Muscle layer of duodenum (tissue), 2 donors: ENCODE results near the gene HUNK.

Experiments used
- H3K27ac ChIP-seq: one replicate; pipeline ENCODE4 v1.7.0; 2013; ENCODE audit warnings: mild to moderate bottlenecking, low read length
- H3K27me3 ChIP-seq: one replicate; pipeline ENCODE4 v1.7.0; 2013; ENCODE audit warnings: low read depth, mild to moderate bottlenecking, control low read depth, low read length
- H3K36me3 ChIP-seq, 2 donors: one replicate each; pipeline ENCODE4 v1.7.0; 2013; ENCODE audit warnings: low read length in 2 of 2, control low read depth in 1 of 2, mild to moderate bottlenecking in 1 of 2; ENCODE audit not compliant: insufficient read depth in 2 of 2, control insufficient read depth in 1 of 2
- H3K4me1 ChIP-seq, 2 donors: one replicate each; pipeline ENCODE4 v1.7.0; 2013; ENCODE audit warnings: low read length in 2 of 2, mild to moderate bottlenecking in 2 of 2, control low read depth in 1 of 2, moderate library complexity in 1 of 2; ENCODE audit not compliant: insufficient read depth in 2 of 2, control insufficient read depth in 1 of 2
- H3K4me3 ChIP-seq, 2 donors: one replicate each; pipeline ENCODE4 v1.7.0; 2013; ENCODE audit warnings: low read length in 2 of 2, low read depth in 1 of 2, mild to moderate bottlenecking in 1 of 2
- H3K9me3 ChIP-seq, 2 donors: one replicate each; pipeline ENCODE4 v1.7.0; 2013; ENCODE audit warnings: low read length in 2 of 2, control low read depth in 1 of 2, mild to moderate bottlenecking in 1 of 2; ENCODE audit not compliant: control insufficient read depth in 1 of 2
- donor health status: healthy.

Gene HUNK

GRCh38 chr21:31972622-31973021 is 99.8 kb downstream of the HUNK start:
- Histone ChIP-seq H3K36me3 (no peaks in the 10 kb centered on the region), H3K27ac (no peak overlapping the region), H3K4me1 (no peaks in the 10 kb centered on the region), H3K27me3 (no peaks in the 10 kb centered on the region), H3K4me3 (no peak overlapping the region), H3K9me3 (no peaks in the 10 kb centered on the region)

GRCh38 chr21:31973402-31973944 is 100.7 kb downstream of the HUNK start:
- H3K27me3 ChIP-seq: no peaks in the 10 kb centered on the region
- H3K36me3 ChIP-seq: no peaks in the 10 kb centered on the region
- H3K4me3 ChIP-seq: no peak overlapping the region
- H3K4me1 ChIP-seq: no peaks in the 10 kb centered on the region
- no peak overlapping the region for H3K27ac ChIP-seq
- H3K9me3 ChIP-seq: no peaks in the 10 kb centered on the region

DNA sequence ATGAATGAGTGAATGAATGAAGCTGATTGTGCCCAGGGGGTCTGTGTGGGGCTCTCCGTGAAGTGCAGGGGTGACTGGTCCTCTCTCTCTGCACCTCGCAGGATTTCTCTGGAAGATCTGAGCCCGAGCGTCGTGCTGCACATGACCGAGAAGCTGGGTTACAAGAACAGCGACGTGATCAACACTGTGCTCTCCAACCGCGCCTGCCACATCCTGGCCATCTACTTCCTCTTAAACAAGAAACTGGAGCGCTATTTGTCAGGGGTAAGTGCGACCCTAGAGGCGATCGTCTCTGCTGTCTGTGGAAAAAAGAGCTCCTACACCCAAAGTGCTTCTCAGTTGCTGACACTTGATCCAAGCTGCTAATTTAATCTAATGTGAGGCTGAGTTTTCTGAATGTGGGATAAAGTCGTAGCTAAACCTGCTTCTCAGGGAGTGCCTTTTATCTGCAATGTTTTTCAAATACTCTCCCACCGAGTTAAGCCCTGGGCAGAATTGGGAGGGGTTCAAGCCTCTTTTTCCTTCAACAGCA is 101.7 kb downstream of the HUNK start:
- Histone ChIP-seq H3K27ac (no peak overlapping the region), H3K4me3 (no peak overlapping the region), H3K4me1 (no peaks in the 10 kb centered on the region), H3K9me3 (no peaks in the 10 kb centered on the region), H3K36me3 (no peaks in the 10 kb centered on the region), H3K27me3 (no peaks in the 10 kb centered on the region)

GRCh38 chr21:31975491-31975890 is 102.7 kb downstream of the HUNK start:
- Histone ChIP-seq H3K27me3 (no peaks in the 10 kb centered on the region), H3K9me3 (no peaks in the 10 kb centered on the region), H3K4me1 (no peaks in the 10 kb centered on the region), H3K27ac (no peak overlapping the region), H3K4me3 (no peak overlapping the region), H3K36me3 (no peaks in the 10 kb centered on the region)

DNA sequence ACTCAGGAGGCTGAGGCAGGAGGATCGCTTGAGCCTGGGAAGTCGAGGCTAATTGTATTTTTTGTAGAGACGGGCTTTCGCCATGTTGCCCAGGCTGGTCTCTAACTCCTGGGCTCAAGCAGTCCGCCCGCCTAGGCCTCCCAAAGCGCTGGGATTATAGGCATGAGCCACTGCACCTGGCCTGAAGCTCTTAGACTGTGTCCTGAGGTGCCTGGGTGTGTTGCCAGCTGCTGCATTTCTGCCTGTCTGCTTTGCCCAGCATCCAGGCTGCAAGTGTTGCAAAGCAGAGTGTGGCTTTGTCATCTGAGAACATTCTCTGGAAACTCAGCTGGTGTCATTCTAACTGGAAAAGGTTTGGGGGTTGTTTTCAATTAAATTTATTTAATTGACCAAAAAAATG is 105.0 kb downstream of the HUNK start:
- no peak overlapping the region for H3K4me3 ChIP-seq
- H3K36me3 ChIP-seq: no peaks in the 10 kb centered on the region
- H3K4me1 ChIP-seq: no peaks in the 10 kb centered on the region
- no peaks in the 10 kb centered on the region for H3K9me3 ChIP-seq
- no peak overlapping the region for H3K27ac ChIP-seq
- H3K27me3 ChIP-seq: no peaks in the 10 kb centered on the region

DNA sequence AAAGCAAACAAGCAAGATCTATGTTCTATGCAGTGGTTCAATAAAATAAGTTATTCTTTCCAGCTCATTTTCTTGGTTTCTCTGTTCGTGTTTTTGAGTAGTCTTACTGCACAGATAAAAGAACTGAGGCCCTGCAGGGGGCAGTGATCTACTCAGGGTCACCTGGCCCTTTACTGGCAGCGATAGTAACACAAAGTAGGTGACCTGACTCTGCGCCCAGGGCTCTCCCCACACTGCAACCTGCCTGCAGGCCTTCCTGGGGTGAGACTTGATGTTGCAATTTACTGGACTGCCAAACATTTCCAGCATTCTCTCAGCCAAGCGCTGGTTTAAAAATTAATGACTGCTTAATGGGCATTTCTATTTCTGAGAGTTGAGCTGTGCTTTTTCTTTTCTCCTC is 110.3 kb downstream of the HUNK start:
- H3K9me3 ChIP-seq: no peaks in the 10 kb centered on the region
- H3K4me3 ChIP-seq: no peak overlapping the region
- H3K27me3 ChIP-seq: no peaks in the 10 kb centered on the region
- no peak overlapping the region for H3K27ac ChIP-seq
- no peaks in the 10 kb centered on the region for H3K4me1 ChIP-seq
- H3K36me3 ChIP-seq: no peaks in the 10 kb centered on the region

DNA sequence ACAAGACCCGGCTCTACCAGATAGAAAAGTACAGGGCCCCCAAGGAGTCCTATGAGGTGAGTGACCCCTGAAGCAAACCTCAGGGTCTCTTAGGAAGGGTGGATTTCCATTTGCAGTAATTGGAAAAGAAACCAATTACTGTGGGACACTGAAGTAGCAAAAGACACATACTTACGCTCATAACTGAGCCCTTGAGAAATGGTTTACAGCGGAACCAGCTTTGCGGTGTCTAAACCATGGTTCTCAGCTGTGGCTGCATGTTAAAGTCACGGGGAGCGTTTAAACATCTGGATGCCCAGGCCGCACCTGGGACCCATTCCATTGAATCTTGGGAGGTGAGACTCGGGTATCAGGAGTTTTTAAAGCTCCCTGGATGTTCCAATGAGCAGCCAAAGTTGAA is 110.7 kb downstream of the HUNK start:
- Histone ChIP-seq H3K4me1 (no peaks in the 10 kb centered on the region), H3K27ac (no peak overlapping the region), H3K36me3 (no peaks in the 10 kb centered on the region), H3K4me3 (no peak overlapping the region), H3K9me3 (no peaks in the 10 kb centered on the region), H3K27me3 (no peaks in the 10 kb centered on the region)

DNA sequence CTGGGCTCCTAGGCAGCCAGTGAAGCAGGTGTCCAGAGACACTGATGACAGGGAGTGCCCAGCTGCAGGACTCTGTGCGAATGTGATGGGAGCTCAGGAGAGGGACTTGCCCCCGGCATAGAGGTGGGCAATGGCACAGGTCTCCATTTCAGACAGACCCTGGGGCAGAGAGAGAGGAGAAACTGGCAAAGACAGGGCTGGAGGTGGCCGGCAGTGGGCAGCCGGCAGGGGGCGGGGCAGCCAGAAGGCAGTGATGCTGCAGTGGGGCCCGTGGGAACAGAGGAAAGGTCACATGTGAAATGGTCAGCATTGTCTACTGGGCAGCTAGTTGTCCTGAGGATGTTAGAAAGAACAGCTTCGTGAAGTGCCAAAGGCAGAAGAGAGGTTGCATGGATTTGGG is 112.6 kb downstream of the HUNK start:
- H3K9me3 ChIP-seq: no peaks in the 10 kb centered on the region
- H3K27ac ChIP-seq: no peak overlapping the region
- no peak overlapping the region for H3K4me3 ChIP-seq
- H3K4me1 ChIP-seq: no peaks in the 10 kb centered on the region
- H3K36me3 ChIP-seq: no peaks in the 10 kb centered on the region
- H3K27me3 ChIP-seq: no peaks in the 10 kb centered on the region

DNA sequence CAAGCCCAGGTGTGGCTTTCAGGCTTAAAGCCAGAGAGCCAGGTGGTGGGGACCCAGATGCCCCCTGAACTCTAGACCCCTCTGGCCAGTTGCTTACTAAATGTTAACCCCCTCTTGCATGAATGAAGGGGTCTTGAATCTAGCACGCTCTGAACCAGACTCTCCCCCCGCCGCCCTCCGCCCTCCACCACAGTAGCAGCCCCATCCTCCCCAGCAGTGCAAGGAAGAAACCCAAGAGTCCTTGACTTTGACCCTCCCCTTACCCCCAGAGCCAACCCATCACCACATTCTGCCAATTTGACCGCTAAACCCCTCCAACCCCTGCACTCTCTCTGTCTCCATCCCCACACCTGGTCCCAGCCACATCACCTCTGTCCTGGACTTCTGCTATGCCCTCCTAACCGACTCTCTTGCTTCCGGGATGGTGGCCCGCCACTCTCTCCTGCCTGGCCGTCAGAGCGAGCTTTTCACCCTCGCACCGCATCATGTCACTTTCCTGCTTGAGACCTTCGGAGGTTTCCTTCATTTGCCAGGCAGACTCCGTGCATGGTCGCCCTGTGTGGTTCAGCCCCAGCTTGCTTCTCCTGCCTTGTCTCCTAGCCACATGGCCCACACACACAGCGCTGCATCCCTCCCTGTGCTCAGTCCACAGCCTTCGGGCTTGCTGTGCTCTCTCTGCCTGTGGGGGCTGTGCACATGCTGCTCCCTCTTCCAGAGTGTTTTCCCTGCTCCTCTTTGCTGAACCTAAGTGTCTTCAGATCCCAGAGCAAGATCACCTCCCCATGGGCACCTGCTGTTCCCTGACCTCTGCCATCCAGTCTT is 113.4 kb downstream of the HUNK start:
- Histone ChIP-seq H3K36me3 (no peaks in the 10 kb centered on the region), H3K9me3 (no peaks in the 10 kb centered on the region), H3K4me1 (no peaks in the 10 kb centered on the region), H3K27ac (no peak overlapping the region), H3K4me3 (no peak overlapping the region), H3K27me3 (no peaks in the 10 kb centered on the region)

DNA sequence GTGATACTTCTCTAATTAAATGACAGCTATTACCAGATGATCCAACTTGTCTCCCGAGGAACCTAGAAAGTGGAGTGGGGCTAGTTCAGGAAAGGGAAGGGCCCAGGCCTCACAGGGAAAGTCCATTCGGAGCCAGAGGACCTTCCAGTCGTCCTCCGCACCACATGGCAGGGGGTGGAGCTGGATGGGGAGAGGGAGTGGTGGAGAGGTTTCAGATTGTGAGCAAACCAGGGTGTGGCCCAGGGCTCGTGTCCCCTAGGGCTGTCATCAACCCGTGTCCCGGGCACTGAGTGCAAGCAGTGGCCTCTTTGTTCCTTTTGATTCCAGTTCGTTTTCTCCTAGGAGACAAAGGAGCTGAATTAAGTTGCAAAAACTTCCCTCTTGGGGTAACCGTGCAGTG is 114.9 kb downstream of the HUNK start:
- H3K4me1 ChIP-seq: no peaks in the 10 kb centered on the region
- no peaks in the 10 kb centered on the region for H3K9me3 ChIP-seq
- H3K4me3 ChIP-seq: no peak overlapping the region
- H3K27me3 ChIP-seq: no peaks in the 10 kb centered on the region
- no peak overlapping the region for H3K27ac ChIP-seq
- H3K36me3 ChIP-seq: no peaks in the 10 kb centered on the region

GRCh38 chr21:31988492-31989290 is 115.9 kb downstream of the HUNK start:
- peaks cover 0 to 1% of the 10 kb centered on the region in 2 donors for H3K4me1 ChIP-seq
- no peaks in the 10 kb centered on the region for H3K27me3 ChIP-seq
- no peaks in the 10 kb centered on the region for H3K36me3 ChIP-seq
- no peak overlapping the region for H3K27ac ChIP-seq
- H3K4me3 ChIP-seq: no peak overlapping the region
- no peaks in the 10 kb centered on the region for H3K9me3 ChIP-seq
